Transverse colon (tissue), 4 donors: ENCODE data around the gene ZFX.

Source experiments
- CTCF ChIP-seq, 5 experiments: fragments of 200-600 bp in 3 of 5; fragments of 450-650 bp in 2 of 5; sonication (generic) in 3 of 5; IDR thresholded peaks; 1 replicate in 2 of 5; 2 replicates in 3 of 5; pipeline ENCODE4 v1.5.1; 2016 to 2017; ENCODE audit warnings: antibody characterized with exemption in 5 of 5, inconsistent platforms in 3 of 5, mild to moderate bottlenecking in 2 of 5, moderate library complexity in 1 of 5
- EP300 ChIP-seq: sonication (generic); formaldehyde crosslinking; IDR thresholded peaks from one replicate; pipeline ENCODE4 v1.6.1; 2017; ENCODE audit warnings: antibody characterized with exemption, low read depth
- POLR2A ChIP-seq: fragments of 450-650 bp; IDR thresholded peaks from one replicate; pipeline ENCODE4 v1.6.1; 2016; ENCODE audit warnings: antibody characterized with exemption, mild to moderate bottlenecking, moderate library complexity
- POLR2AphosphoS5 ChIP-seq, 3 donors: sonication (generic); formaldehyde crosslinking; IDR thresholded peaks; one replicate each; pipeline ENCODE4 v1.6.1; 2016; ENCODE audit warnings: antibody characterized with exemption in 3 of 3

DNA sequence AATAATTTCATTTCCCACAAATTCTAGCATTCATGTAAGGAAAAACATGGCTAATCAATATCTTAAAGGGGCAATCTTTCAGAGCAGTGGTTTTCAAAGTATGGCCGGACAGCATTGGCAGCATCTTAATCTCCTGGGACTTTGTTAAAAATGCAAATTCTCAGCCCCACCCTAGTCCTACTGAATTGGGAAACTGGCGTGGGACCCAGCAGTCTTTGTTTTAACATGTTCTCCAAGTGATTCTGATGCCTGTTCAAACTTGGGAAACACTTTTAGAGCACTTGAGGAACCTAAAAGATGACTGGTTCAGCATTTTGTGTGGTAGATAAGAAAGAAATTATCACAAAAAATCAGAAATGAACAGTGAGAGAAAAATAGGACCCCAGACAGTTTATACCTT lies 65.7 kb downstream of the ZFX start:
- TF ChIP-seq POLR2A, result no peak
- TF ChIP-seq CTCF (IDR thresholded peaks at IDR 0.05), result no peak
- TF ChIP-seq EP300, result no peak
- TF ChIP-seq POLR2AphosphoS5 (IDR thresholded peaks at IDR 0.05), result no peak
